DND-41 (cell line): ENCODE results near the gene SHISA9.

Source experiments
- EZH2 ChIP-seq: IDR thresholded peaks from 3 replicates; pipeline ENCODE4 v1.6.1; 2012; ENCODE audit warnings: borderline replicate concordance, low read depth, mild to moderate bottlenecking, moderate library complexity, low read length, inconsistent platforms; ENCODE audit not compliant: severe bottlenecking
- TF ChIP-seq, protein P1 (sequence below): IDR thresholded peaks from 2 replicates; pipeline ENCODE4 v1.5.1; 2012; ENCODE audit warnings: borderline replicate concordance, low read length, moderate library complexity, mild to moderate bottlenecking; ENCODE audit not compliant: poor library complexity, severe bottlenecking; ENCODE audit errors: extremely low read depth

DNA sequence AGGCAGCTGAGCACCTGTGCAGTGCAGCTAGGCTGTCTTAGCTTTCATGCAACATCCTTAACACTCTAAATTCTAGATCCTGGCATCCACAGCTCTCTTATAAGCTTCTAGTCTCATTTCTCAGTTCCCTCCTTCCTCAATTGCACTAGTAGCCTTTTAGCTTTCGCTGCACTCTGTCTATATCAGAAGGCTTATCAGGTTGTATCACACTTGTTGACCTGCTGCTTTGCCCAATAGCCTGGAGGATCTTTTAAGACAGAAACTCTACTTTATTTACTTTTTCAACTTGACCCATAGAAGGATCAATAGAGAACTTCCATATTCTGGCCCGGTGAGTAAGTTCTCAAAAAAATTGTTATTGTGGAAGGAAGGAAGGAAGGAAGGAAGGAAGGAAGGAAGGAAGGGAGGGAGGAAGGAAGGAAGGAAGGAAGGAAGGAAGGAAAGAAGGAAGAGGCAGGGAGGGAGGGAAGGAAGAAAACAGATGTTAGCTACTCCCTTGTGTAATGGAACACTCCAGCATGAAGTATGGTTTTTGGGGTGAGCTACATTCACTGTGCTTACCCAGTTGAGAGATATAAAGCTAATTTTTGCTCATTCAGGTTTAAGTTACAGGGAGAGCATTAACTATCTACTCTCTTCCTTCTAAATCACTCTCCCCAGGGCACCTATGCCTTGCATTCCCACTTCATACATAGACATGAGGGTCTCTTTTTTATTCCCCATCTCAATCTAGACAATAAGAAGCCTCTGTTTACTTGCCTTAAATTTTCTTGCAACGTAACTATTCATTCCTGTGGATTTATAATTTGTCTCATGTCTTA lies 361.1 kb downstream of the SHISA9 start:
- TF ChIP-seq, protein P1, sequence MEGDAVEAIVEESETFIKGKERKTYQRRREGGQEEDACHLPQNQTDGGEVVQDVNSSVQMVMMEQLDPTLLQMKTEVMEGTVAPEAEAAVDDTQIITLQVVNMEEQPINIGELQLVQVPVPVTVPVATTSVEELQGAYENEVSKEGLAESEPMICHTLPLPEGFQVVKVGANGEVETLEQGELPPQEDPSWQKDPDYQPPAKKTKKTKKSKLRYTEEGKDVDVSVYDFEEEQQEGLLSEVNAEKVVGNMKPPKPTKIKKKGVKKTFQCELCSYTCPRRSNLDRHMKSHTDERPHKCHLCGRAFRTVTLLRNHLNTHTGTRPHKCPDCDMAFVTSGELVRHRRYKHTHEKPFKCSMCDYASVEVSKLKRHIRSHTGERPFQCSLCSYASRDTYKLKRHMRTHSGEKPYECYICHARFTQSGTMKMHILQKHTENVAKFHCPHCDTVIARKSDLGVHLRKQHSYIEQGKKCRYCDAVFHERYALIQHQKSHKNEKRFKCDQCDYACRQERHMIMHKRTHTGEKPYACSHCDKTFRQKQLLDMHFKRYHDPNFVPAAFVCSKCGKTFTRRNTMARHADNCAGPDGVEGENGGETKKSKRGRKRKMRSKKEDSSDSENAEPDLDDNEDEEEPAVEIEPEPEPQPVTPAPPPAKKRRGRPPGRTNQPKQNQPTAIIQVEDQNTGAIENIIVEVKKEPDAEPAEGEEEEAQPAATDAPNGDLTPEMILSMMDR: no peak
- no peak for TF ChIP-seq EZH2
